ENCODE data around the gene SLC35A2.

GRCh38 chrX:48897625-48898306 is 13.7 kb downstream of the SLC35A2 start, which contains the start of the genes PQBP1 and TIMM17B:
- TF ChIP-seq CTCF (IDR thresholded peaks at IDR 0.05), result no peak
- TF ChIP-seq POLR2AphosphoS5 (IDR thresholded peaks at IDR 0.05), result peak; percentile 75 to 89
